Activated CD4-positive, alpha-beta T cell treated with anti-CD3 and anti-CD28 coated beads for 36 hours (primary cell): ENCODE measurements around the gene MEIOB. TPM values are rescaled to one million over a fixed set of nuclear protein-coding genes. Genes with fewer than 3 reads are reported as not detected.
"Not testable (repeated sequence)": the region's sequence is repeated elsewhere in the genome, so short reads cannot be mapped to it uniquely, and the experiment has no call there.

Experiments used
- ATAC-seq: fragments of 200-7000 bp; cut with Tn5 transposase; one replicate; pipeline ENCODE4 v1.10.0; 2021; ENCODE audit warnings: mild to moderate bottlenecking, moderate library complexity
- CTCF ChIA-PET: fragments of 350-600 bp; sonication (Branson Sonifier 250); formaldehyde crosslinking; loops from one replicate; lab custom pipeline; 2021; ENCODE audit warnings: antibody characterized with exemption; lab: Charles Lee
- POLR2A ChIA-PET: fragments of 350-600 bp; sonication (Branson Sonifier 250); formaldehyde crosslinking; loops from one replicate; lab custom pipeline; 2021; ENCODE audit warnings: antibody characterized with exemption, inconsistent platforms; lab: Charles Lee
- DNase-seq: peaks from one replicate; pipeline ENCODE4 v3.0.0-alpha.2; 2020
- H3K27ac Mint-ChIP-seq: one replicate; pipeline ENCODE4 v1.8.0; 2021; ENCODE audit warnings: mixed read lengths
- H3K27me3 Mint-ChIP-seq: one replicate; pipeline ENCODE4 v1.8.0; 2021; ENCODE audit warnings: mixed read lengths
- H3K36me3 Mint-ChIP-seq: one replicate; pipeline ENCODE4 v1.8.0; 2021; ENCODE audit warnings: low read depth, mixed read lengths
- H3K4me1 Mint-ChIP-seq: one replicate; pipeline ENCODE4 v1.8.0; 2021; ENCODE audit warnings: mixed read lengths
- H3K4me3 Mint-ChIP-seq: one replicate; pipeline ENCODE4 v1.8.0; 2021; ENCODE audit warnings: mild to moderate bottlenecking, moderate library complexity, mixed read lengths
- H3K9me3 Mint-ChIP-seq: one replicate; pipeline ENCODE4 v1.8.0; 2021; ENCODE audit warnings: low read depth, mixed read lengths
- intact Hi-C, 2 experiments: fragments of 100-400 bp; cut with DNase I in 1 of 2; cut with micrococcal nuclease in 1 of 2; formaldehyde crosslinking; loops; one replicate each; pipeline versions ENCODE4 v1.14.2 to v1.15.1; 2022 to 2024; cut with DNase I, micrococcal nuclease
- total RNA-seq, 2 experiments: library from RNA; stranded (reverse); gene quantifications; one replicate each; pipeline ENCODE4 v1.2.3, GENCODE V29; 2021

Gene MEIOB
- under 1 TPM; 0.14 to 0.21 TPM for total RNA-seq

- CTCF ChIA-PET: no interaction called here
- POLR2A ChIA-PET: no interaction called here
- Mint-ChIP-seq H3K27me3 (peaks cover 17% of the 10 kb centered on the region), H3K36me3 (no peaks in the 10 kb centered on the region), H3K27ac (no peak within 1 kb of the TSS), H3K4me3 (peak within 1 kb of the TSS; percentile 50), H3K4me1 (peaks cover 3% of the 10 kb centered on the region), H3K9me3 (no peaks in the 10 kb centered on the region)
- ATAC-seq (peak; percentile 91), DNase-seq (peak; percentile 74)
- intact Hi-C loops: loop anchor here in 1 of 2 experiments (1.0 to 2.0 kb wide), 2 partner anchors 46 to 57 kb away; partner anchors contain the start of gene HAGH
Measured at GRCh38 chr16:1871974-1872635, at the start of gene MEIOB. MEIOB (minus strand) TSS chr16:1872164; CDS start chr16:1868175, 3,989 bp downstream.

GRCh38 chr16:1920727-1921171 is 48.8 kb upstream of the MEIOB start:
- ChIA-PET CTCF (no interaction called here), POLR2A (no interaction called here)
- Mint-ChIP-seq H3K9me3 (no peaks in the 10 kb centered on the region), H3K36me3 (no peaks in the 10 kb centered on the region), H3K27me3 (peaks cover 48% of the 10 kb centered on the region), H3K27ac (no peak overlapping the region), H3K4me3 (no peak overlapping the region), H3K4me1 (no peaks in the 10 kb centered on the region)
- peak; percentile 69 for ATAC-seq
- intact Hi-C loops: no loop called here
- peak; percentile 38 for DNase-seq

GRCh38 chr16:1920122-1920521 is 48.2 kb upstream of the MEIOB start:
- POLR2A ChIA-PET, intact Hi-C loops, CTCF ChIA-PET, H3K36me3 Mint-ChIP-seq, DNase-seq, H3K27ac Mint-ChIP-seq, H3K4me3 Mint-ChIP-seq, ATAC-seq, H3K9me3 Mint-ChIP-seq, H3K4me1 Mint-ChIP-seq: not testable (repeated sequence)
- peaks cover 51% of the 10 kb centered on the region for H3K27me3 Mint-ChIP-seq

- H3K4me1 Mint-ChIP-seq: no peaks in the 10 kb centered on the region
- H3K36me3 Mint-ChIP-seq: no peaks in the 10 kb centered on the region
- no peak overlapping the region for H3K27ac Mint-ChIP-seq
- no peaks in the 10 kb centered on the region for H3K9me3 Mint-ChIP-seq
- ChIA-PET POLR2A (no interaction called here), CTCF (no interaction called here)
- ATAC-seq: no peak
- intact Hi-C loops: no loop called here
- no peak overlapping the region for H3K4me3 Mint-ChIP-seq
- H3K27me3 Mint-ChIP-seq: peaks cover 52% of the 10 kb centered on the region
- no peak for DNase-seq
Measured at GRCh38 chr16:1919327-1919998, 47.5 kb upstream of the MEIOB start.

GRCh38 chr16:1918351-1919326 is 46.7 kb upstream of the MEIOB start, which contains the start of gene HS3ST6:
HS3ST6 (minus strand) TSS chr16:1918415; CDS start chr16:1918323, 92 bp downstream.
- Mint-ChIP-seq H3K4me1 (no peaks in the 10 kb centered on the region), H3K4me3 (no peak within 1 kb of the TSS), H3K9me3 (no peaks in the 10 kb centered on the region), H3K27me3 (peaks cover 52% of the 10 kb centered on the region), H3K36me3 (no peaks in the 10 kb centered on the region), H3K27ac (no peak within 1 kb of the TSS)
- intact Hi-C loops: no loop called here
- POLR2A ChIA-PET: no interaction called here
- CTCF ChIA-PET: interaction anchor here (0.7 kb wide), 1 partner anchor 104 kb away, joined by 3 read pairs; no protein-coding TSS in a partner anchor
- ATAC-seq (no peak), DNase-seq (no peak)

- ChIA-PET CTCF (interaction anchor here (0.7 kb wide), 1 partner anchor 105 kb away, joined by 3 read pairs; no protein-coding TSS in a partner anchor), POLR2A (no interaction called here)
- Mint-ChIP-seq H3K4me3 (no peak overlapping the region), H3K27ac (no peak overlapping the region), H3K36me3 (no peaks in the 10 kb centered on the region), H3K9me3 (no peaks in the 10 kb centered on the region), H3K4me1 (no peaks in the 10 kb centered on the region), H3K27me3 (peaks cover 47% of the 10 kb centered on the region)
- intact Hi-C loops: no loop called here
- DNase-seq (no peak), ATAC-seq (no peak)
Measured at GRCh38 chr16:1917665-1918350, 45.8 kb upstream of the MEIOB start.

- peaks cover 41% of the 10 kb centered on the region for H3K27me3 Mint-ChIP-seq
- CTCF ChIA-PET: no interaction called here
- no peaks in the 10 kb centered on the region for H3K4me1 Mint-ChIP-seq
Measured at GRCh38 chr16:1917056-1917664, 45.2 kb upstream of the MEIOB start.

GRCh38 chr16:1916640-1916990 is 44.7 kb upstream of the MEIOB start:
- ChIA-PET CTCF (no interaction called here), POLR2A (interaction anchor here (0.6 kb wide), 2 partner anchors 65 to 670 kb away, joined by 3 to 4 read pairs; no protein-coding TSS in a partner anchor)
- ATAC-seq (no peak), DNase-seq (no peak)
- Mint-ChIP-seq H3K27me3 (peaks cover 41% of the 10 kb centered on the region), H3K36me3 (no peaks in the 10 kb centered on the region), H3K4me3 (no peak overlapping the region), H3K27ac (no peak overlapping the region), H3K4me1 (no peaks in the 10 kb centered on the region), H3K9me3 (no peaks in the 10 kb centered on the region)
- intact Hi-C loops: no loop called here

More at GRCh38 chr16:1917056-1917664, 45.2 kb upstream of the MEIOB start:
- no peak overlapping the region for H3K4me3 Mint-ChIP-seq
- H3K9me3 Mint-ChIP-seq: no peaks in the 10 kb centered on the region
- POLR2A ChIA-PET: interaction anchor here (0.6 kb wide), 1 partner anchor 66 kb away, joined by 3 read pairs; no protein-coding TSS in a partner anchor
- DNase-seq: no peak
- intact Hi-C loops: no loop called here
- H3K36me3 Mint-ChIP-seq: no peaks in the 10 kb centered on the region
- ATAC-seq: no peak
- no peak overlapping the region for H3K27ac Mint-ChIP-seq

- CTCF ChIA-PET: interaction anchor here (0.5 to 0.6 kb wide), 2 partner anchors 23 to 498 kb away, joined by 4 read pairs; no protein-coding TSS in a partner anchor
- no peaks in the 10 kb centered on the region for H3K4me1 Mint-ChIP-seq
- ATAC-seq (no peak), DNase-seq (no peak)
- intact Hi-C loops: no loop called here
- H3K4me3 Mint-ChIP-seq: no peak overlapping the region
- no peak overlapping the region for H3K27ac Mint-ChIP-seq
- H3K9me3 Mint-ChIP-seq: no peaks in the 10 kb centered on the region
- H3K36me3 Mint-ChIP-seq: no peaks in the 10 kb centered on the region
- POLR2A ChIA-PET: interaction anchor here (0.6 kb wide), 1 partner anchor 670 kb away, joined by 4 read pairs; no protein-coding TSS in a partner anchor
- H3K27me3 Mint-ChIP-seq: peaks cover 35% of the 10 kb centered on the region
Measured at GRCh38 chr16:1915732-1916639, 44.0 kb upstream of the MEIOB start.
